HG03469 (cell line): ENCODE measurements around the gene CLTRN.
A peak's percentile ranks its signal among the peaks of the same experiment; 100 is the strongest.
"Not testable (repeated sequence)": the region's sequence is repeated elsewhere in the genome, so short reads cannot be mapped to it uniquely, and the experiment has no call there.

Experiments used
- ATAC-seq: cut with Tn5 transposase; IDR thresholded peaks from one replicate; pipeline ENCODE4 v1.9.1; 2021; ENCODE audit warnings: mild to moderate bottlenecking, moderate library complexity, moderate number of reproducible peaks; ENCODE audit not compliant: unreplicated experiment

Gene CLTRN

GRCh38 chrX:15664487-15665444 is at the start of gene CLTRN:
CLTRN (minus strand) TSS chrX:15664805; CDS start chrX:15664775, 30 bp downstream.
- no peak for ATAC-seq

GRCh38 chrX:15704273-15704672 is 39.7 kb upstream of the CLTRN start:
- ATAC-seq = not testable (repeated sequence)

GRCh38 chrX:15703809-15704208 is 39.2 kb upstream of the CLTRN start:
- not testable (repeated sequence) for ATAC-seq

DNA sequence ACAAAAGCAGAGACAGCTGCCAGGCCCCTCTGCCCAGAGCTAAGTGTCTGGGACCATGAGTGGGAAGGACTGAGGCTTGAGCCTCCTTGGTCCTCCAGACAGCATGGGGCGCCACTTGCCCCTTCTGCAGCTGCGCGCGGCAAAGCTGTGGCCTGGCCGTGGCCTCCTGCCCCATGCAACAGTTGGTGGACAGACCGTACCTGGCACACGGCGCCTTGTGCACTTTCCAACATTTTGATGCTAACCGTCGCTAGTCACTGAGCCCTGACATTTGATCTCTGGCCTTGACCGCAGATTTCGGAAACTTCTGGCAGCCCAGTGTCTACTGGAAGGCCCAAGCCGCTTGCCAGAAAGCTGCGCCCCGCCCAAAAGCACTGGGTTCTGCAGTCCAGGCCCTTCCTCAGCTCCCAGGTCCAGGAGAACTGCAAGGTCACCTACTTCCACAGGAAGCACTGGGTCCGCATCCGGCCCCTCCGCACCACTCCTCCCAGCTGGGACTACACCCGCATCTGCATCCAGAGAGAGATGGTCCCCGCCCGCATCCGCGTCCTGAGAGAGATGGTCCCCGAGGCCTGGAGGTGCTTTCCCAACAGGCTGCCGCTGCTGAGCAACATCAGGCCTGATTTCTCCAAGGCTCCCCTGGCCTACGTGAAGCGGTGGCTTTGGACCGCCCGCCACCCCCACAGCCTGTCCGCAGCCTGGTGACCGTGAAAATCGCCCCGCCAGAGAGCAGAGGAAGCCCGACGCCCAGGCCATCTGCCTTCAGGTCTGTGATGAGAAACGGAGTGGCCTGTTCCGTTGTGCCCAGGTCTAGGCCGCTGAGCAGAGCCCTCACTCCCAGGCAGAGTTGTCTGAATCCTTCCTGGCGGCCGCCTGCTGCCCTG is 38.1 kb upstream of the CLTRN start:
- no peak for ATAC-seq

DNA sequence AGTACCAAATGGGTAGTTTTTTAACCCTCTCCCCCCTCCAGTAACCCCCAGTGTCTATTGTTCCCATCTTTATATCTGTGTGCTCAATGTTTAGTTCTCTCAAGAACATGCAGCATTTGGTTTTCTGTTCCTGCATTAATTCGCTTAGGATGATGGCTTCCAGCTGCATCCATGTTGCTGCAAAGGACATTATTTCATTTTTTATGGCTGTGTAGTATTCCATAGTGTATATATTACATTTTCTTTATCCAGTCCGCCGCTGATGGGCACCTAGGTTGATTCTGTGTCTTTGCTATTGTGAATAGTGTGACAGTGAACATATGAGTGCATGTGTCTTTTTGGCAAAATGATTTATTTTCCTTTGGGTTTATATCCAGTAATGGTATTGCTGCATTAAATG is 31.9 kb upstream of the CLTRN start:
- no peak for ATAC-seq

DNA sequence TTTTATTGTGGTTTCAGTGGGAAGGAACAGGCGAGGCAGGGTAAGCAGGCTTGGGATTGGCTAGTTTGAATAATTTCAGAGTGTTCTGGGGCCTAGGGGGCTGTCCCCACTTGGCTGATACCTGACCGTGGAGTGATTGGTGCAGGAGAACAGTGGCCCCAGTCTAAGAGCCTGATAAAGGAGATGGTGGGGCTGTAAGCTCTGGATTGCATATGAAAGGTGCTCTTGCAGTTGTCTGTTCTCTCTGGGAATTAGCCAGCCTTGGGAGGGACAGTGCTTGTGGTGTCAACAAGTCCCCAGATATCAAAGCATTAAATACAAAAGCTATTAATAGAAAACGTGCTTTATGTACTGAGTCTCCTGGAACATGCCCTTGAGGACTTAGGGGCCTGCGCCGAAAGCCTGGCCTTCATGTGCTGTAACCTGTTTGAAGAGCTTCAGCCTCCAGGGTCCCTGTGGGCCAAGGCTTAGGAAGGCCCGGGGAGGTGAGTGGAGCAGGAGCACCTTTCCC is 30.4 kb upstream of the CLTRN start:
- ATAC-seq = no peak

DNA sequence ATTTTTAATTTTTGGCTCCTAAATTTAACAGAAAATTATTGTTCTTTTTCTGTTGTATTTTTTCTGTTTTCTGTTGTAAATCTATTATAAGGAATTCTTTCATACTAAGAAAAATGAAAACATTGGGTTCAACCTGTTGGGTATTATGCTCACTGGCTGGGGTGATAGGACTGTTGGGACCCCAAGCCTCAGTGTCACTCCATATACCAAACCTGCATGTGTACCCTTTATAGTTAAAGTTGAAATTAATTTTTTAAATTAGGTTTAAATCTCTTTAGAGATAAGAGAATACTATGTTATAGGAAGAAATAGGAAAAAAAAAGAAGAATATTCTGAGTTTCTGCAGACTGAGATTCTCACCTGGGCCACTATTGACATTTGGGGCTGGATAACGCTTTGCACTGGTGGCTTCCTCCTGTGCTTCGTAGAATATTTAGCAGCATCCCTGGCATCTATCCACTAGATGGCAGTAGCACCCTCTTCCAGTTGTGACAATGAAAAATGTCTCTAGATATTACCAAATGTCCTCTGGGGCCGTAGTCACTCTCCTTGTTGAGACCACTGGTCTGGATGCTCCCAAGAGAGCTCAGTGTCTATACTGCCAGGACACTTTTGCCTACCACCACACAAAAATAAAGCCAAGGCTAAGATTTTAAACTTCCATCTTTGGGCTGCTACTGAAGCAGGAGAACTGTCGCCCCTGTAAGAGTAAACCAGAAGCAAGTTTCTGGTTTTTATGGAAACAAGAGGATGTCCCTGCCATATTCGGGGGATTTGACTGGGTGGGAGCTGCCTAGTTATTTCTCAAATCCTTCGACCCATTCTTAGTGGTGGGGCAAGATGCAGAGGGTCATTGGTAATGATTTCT is 22.4 kb upstream of the CLTRN start:
- peak; percentile 62 for ATAC-seq

DNA sequence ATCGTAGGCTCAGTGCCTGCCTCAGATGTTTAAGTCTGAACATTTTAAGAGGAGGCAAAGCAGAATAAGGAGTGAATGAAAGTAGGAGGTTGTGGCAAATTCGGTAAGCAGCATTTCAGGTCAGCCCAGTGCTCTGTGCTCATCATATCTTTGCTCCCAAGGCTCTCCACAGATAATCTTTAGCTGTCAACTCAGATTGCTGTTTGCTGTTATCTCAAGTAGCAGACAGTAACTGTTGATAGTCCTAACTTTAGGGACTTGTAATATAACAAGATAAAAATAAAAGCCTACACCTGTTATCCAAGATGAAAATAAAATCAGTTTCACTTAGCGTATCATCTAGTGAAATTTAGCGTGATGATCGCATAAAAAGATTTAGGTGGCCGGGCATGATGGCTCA is 18.6 kb upstream of the CLTRN start:
- ATAC-seq = no peak

- no peak for ATAC-seq
Measured at GRCh38 chrX:15681433-15681832, 16.8 kb upstream of the CLTRN start.

DNA sequence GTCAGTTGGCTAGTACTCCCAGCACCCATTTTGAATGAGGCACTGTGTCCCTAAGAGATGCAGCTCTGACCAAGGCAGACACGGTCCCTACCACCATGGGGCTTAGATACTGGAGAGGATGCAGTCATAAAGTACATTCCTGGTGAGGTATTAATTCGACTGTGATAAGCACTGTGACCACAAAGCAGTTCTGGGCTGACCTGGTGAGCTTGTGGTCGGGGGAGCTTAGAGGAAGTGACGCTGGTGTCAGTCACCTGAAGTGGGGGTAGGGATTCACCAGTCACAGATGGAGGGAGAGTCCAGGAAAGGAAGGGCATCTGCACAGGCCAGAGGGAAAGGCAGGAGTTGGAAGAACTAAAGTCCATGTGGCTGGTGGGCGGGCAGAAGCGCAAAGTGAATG is 15.8 kb upstream of the CLTRN start:
- ATAC-seq = no peak

GRCh38 chrX:15679246-15679645 is 14.6 kb upstream of the CLTRN start:
- ATAC-seq = no peak

DNA sequence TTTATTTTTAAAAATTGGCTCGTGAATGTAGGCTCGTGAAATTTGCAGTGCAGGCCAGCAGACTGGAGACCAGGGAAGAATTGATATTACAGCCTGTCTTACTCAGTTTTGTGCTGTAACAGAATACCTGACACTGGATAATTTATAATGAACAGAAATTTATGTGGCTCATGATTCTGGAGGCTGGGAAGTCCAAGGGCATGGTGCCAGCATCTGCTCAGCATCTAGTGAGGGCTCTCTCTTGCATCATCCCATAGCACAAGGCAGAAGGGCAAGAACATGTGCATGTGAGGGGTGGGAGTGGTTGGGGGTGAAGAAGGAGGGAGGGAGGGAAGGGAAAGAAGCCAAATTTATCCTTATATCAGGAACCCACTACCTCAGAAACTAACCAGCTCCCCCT is 13.7 kb upstream of the CLTRN start:
- no peak for ATAC-seq

DNA sequence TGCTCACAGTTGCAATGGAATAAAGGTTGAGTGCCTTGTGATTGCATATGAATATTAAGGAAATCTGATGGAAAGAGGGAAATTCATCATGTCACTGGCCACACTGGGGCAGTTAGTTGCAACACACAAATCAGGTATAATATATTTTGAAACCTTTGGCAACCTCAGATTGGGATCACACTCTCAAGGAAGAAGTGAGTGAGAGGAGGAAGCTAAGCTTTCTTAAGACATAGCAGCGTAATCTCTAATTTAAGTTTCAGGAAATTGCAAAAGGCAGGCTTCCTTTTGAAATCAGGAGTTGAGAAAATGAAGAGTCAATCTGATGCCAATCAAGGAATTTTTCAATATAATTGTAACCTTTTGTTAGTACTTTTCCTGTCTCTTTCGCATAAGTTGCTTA is 12.3 kb upstream of the CLTRN start:
- ATAC-seq = no peak

DNA sequence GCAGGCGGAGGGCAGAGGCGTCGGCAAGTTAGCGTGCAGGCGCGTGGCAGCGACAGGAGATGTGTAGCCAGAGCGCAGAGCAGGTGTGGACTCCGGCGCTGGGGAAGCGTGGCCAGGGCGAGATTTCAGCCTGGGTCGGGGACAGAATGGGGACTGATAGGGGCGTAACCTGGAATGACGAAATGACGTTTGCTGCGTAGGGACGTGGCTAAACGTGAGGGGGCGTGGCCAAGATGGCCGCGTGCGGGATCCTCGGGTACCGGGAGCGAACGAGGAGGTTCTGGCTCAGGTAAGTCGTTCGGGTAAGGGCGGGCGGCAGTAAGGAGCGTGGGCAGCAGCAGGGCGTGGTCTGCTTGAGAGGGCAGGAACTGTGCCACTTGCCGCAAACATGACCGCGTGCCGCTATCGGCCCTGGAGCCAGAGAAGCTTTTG is 10.9 kb upstream of the CLTRN start:
- ATAC-seq = peak; percentile 35

DNA sequence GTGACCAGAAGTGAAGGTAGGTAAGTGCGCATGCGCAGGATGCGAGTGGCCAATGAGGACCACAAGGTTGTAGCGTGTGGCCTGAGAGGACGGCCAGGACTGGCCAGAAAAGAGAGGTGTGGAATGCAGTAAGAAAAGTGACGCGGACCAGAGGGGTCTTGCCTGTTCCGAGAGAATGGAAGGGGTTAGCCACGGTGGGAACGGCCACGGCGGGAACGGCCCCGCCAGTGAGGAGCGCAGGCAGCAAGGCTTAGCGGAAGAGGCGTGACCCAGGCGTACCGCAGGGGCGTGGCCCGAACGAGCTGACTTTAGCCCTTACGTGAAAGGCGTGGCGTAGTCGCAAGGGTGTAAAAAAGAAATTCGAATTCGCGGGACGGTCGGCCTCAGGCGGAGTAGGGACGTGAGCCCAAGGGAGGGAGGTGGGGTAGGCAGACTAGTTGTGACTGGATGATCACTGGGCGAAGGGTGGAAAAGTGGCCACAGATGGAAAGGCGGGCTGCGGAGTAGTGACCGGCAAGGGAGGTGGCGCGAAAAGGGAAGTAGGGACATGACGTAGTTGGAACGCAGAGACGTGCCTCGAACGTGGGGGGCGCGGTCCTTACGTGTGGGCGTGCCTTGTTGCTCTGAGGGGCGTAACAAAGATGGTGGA is 10.4 kb upstream of the CLTRN start:
- peak; percentile 69 for ATAC-seq

- ATAC-seq = no peak
Measured at GRCh38 chrX:15674514-15674840, 9.9 kb upstream of the CLTRN start.

DNA sequence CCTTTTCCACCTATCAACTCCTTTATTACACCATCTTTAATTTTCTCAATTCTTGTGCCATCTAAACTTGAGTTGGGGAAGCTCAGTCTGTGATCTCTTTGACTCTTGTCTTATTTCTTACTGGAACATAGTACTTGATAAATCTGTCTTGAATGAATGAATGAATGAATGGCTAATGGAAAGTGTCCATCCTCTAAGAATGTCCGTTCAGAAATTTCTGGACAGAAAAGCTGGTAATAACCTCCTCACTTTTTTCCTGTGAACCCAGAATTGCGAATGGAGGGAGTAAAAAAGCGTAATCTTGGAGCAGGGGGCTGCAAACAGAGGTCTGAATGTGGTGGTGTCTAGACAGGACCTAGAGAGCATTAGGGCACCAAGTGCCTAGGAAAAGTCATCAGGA is 9.4 kb upstream of the CLTRN start:
- ATAC-seq = no peak

DNA sequence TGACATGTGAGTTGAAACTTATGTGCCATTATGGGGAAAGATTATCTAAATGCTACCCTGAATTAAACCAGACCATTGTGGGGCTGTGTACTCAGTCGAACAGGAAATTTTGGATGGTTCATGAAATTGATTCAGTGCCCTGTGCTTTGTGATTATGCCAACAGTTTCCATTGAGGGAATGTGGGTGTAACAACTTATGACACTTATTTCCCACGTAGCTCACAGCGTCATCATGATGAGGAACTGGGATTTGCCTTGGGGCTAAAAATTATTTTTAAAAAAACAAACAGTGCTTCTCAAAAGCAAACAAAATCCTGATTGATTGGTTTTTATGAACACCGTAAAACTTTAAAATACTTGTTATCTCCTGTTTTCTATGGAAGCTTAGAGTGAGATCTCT is 8.3 kb upstream of the CLTRN start:
- no peak for ATAC-seq

GRCh38 chrX:15663439-15663838 is 1.2 kb downstream of the CLTRN start:
- no peak for ATAC-seq

DNA sequence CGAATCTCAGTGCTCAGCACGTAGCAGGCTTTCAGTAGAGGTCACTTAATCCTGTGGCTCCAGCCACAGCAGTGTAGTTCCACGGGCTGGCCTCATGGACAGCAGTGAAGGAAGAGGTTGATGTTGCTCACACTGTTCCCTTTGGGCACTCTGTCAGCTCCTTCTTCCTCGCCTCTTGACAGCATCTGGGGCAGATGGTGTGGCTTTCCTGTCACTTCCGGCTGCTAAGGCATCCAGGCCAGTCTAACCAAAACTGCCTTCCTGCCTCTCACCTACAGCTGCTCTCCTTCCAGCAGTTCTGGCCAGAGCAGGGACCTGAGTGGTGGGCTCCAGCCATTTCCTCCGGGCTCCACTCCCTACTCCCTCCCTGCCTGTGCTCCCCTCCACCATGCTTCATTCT is 9.8 kb downstream of the CLTRN start:
- ATAC-seq = not testable (repeated sequence)
